GM12801 (cell line): Measurements from ENCODE around the gene MCHR1.

Source experiments
- TF ChIP-seq, protein P1 (sequence below): IDR thresholded peaks from one replicate; pipeline ENCODE4 v1.5.1; 2011; ENCODE audit warnings: control low read depth; ENCODE audit not compliant: insufficient read length; ENCODE audit errors: extremely low read depth

MCHR1 gene

GRCh38 chr22:40705918-40706682 is 26.8 kb downstream of the MCHR1 start:
- TF ChIP-seq, protein P1, sequence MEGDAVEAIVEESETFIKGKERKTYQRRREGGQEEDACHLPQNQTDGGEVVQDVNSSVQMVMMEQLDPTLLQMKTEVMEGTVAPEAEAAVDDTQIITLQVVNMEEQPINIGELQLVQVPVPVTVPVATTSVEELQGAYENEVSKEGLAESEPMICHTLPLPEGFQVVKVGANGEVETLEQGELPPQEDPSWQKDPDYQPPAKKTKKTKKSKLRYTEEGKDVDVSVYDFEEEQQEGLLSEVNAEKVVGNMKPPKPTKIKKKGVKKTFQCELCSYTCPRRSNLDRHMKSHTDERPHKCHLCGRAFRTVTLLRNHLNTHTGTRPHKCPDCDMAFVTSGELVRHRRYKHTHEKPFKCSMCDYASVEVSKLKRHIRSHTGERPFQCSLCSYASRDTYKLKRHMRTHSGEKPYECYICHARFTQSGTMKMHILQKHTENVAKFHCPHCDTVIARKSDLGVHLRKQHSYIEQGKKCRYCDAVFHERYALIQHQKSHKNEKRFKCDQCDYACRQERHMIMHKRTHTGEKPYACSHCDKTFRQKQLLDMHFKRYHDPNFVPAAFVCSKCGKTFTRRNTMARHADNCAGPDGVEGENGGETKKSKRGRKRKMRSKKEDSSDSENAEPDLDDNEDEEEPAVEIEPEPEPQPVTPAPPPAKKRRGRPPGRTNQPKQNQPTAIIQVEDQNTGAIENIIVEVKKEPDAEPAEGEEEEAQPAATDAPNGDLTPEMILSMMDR: no peak

DNA sequence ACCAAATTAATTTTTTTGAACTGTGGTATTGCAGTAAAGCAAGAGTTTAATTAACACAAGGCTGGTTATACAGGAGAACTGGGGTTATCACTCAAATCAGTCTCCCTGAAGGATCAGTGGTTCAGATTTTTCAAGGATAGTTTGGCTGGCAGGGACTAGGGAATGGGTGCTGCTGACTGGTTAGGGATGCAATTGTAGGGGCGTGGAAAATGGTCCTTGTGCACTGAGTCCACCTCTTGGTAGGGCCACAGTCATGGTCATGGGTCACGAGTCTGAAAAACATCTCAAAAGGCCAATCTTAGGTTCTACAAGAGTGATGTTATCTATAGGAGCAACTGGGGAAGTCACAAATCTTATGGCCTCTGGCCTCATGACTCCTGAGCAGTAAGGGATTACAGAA is 27.9 kb downstream of the MCHR1 start:
- TF ChIP-seq, protein P1: no peak

DNA sequence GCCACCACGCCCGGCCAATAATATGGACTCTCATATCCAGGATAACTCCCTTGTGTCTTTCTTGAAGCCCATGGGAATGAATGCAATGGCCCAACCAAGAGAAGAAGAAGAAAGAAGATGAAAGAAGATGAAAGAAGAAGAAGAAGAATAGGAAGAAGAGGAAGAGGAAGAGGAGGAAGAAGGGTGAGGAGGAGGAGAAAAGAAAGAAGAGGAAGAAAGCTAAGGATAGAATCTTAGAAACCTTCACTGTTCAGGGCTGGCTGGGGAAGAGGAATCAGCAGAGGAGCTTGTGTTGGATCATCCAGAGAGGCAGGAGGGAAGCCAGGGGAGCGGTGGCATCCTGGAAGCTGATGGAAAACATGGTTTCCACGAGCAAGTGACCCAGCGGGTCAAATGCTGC is 28.9 kb downstream of the MCHR1 start:
- TF ChIP-seq, protein P1: no peak

GRCh38 chr22:40709752-40710413 is 30.6 kb downstream of the MCHR1 start:
- TF ChIP-seq, protein P1: no peak

DNA sequence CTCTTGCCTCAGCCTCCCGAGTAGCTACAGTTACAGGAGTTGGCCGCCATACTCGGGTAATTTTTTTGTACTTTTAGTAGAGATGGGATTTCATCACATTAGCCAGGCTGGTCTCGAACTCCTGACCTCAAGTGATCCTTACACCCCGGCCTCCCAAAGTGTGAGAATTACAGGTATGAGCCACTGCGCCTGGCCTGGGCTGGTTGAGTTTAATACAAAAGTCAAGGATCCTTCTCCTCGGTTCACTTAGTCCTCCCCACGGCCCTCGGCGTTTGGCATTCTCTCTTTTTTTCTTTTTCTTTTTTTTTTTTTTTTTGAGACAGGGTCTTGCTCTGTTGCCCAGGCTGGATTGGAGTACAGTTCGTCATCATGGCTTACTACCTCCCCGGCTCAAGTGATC is 33.0 kb downstream of the MCHR1 start:
- TF ChIP-seq, protein P1: no peak

DNA sequence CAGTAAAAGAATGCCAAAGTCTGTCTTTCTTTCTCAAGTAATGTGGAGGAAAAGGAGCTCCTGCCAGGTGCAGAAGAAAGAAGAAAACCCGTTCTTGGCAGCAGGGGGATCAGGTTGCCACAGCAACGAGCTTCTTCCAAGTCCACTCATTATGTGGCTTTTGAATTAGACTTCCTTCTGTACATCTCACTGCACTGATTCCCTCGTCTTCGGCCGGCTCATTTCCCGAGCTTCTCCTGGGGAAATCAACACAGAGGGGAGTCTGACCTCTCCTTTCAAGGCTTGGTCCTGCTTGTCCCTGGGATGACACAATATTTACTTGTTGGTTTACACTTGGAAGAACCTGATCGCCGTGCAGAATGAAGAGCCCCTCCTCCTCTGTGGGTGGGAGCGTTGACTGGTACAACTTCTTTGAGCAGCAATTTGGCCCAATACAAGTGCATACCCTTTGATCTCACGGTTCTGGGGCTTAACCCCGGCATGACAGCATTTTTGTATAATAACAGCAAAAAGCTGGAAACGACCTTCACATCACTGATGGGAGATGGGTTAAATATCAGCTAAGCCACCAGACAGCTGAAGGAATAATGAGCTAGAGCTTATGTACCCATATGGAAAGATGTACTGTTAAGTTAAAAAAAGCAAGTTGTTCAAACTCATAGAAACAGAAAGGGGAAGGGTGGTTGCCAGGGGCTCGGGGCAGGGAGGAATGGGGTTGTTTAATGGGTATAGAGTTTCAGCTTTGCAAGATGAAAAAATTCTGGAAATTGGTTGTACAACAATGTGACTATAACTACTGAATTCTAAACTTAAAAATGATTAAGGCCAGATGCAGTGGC is 35.4 kb downstream of the MCHR1 start:
- TF ChIP-seq, protein P1: no peak

DNA sequence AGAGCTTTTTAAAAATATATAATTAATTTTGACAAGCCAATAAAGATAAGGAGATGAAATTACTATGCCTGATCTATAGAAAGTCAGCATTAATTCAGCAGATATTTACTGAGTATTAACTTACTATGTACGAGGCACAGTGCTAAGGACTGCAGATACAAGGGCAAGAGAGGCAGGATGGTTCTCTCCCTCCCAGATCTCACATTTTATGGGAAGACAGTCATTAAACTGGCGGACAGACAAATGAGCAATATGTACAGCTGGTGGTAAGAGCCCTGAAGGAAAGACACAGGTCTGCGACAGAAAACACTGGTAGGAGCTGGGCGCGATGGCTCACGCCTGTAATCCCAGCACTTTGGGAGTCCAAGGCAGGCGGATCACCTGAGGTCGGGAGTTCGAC is 36.8 kb downstream of the MCHR1 start:
- TF ChIP-seq, protein P1: no peak
